Thoracic aorta (tissue), 2 donors: Measurements from ENCODE around the gene ANKFY1. TPM values are rescaled to one million over a fixed set of nuclear protein-coding genes. Genes with fewer than 3 reads are reported as not detected.
A peak's percentile ranks its signal among the peaks of the same experiment; 100 is the strongest.

ENCODE experiments used
- ATAC-seq: fragments of 150-250 bp; one replicate; pipeline ENCODE4 v1.8.0; 2017; ENCODE audit warnings: low read depth; ENCODE audit not compliant: insufficient number of reproducible peaks, low FRiP score
- DNase-seq: peaks from one replicate; pipeline ENCODE4 v3.0.0-alpha.2; 2020; ENCODE audit warnings: low spot score
- H3K27ac ChIP-seq, 2 donors: fragments of 200-600 bp; sonication (generic); 1 replicate in 1 of 2; 2 replicates in 1 of 2; pipeline ENCODE4 v1.5.1; 2016; ENCODE audit warnings: mild to moderate bottlenecking in 2 of 2, moderate library complexity in 2 of 2
- H3K27me3 ChIP-seq: fragments of 200-600 bp; sonication (generic); replicated peaks from 2 replicates; pipeline ENCODE4 v1.6.0; 2016; ENCODE audit warnings: mild to moderate bottlenecking; ENCODE audit not compliant: insufficient read depth
- H3K36me3 ChIP-seq: fragments of 200-600 bp; sonication (generic); one replicate; pipeline ENCODE4 v1.5.1; 2016
- H3K4me1 ChIP-seq, 2 donors: fragments of 200-600 bp; sonication (generic); 1 replicate in 1 of 2; 2 replicates in 1 of 2; pipeline versions ENCODE4 v1.5.1 to v1.6.0; 2016; ENCODE audit warnings: low read depth in 2 of 2, mild to moderate bottlenecking in 1 of 2; ENCODE audit not compliant: control insufficient read depth in 1 of 2
- H3K4me3 ChIP-seq: fragments of 200-600 bp; sonication (generic); 2 replicates; pipeline ENCODE4 v1.5.1; 2016; ENCODE audit warnings: mild to moderate bottlenecking
- H3K9me3 ChIP-seq: fragments of 200-600 bp; sonication (generic); 2 replicates; pipeline ENCODE4 v1.5.1; 2016
- CTCF ChIP-seq: fragments of 200-600 bp; sonication (generic); IDR thresholded peaks from one replicate; pipeline ENCODE4 v1.5.1; 2019; ENCODE audit warnings: antibody characterized with exemption
- total RNA-seq, 2 donors: library from RNA; depleted of rRNA; stranded (reverse); fragments of >200 nt; gene quantifications; one replicate each; pipeline versions ENCODE4 v1.1.0 to v1.2.3, GENCODE V29; 2016

ANKFY1 gene
- total RNA-seq, 2 donors from 2014 or later = 36.8 to 40.4 TPM

- Histone ChIP-seq H3K27ac (no peak overlapping the region), H3K9me3 (no peaks in the 10 kb centered on the region), H3K4me3 (no peak overlapping the region), H3K4me1 (no peaks in the 10 kb centered on the region), H3K27me3 (no peaks in the 10 kb centered on the region), H3K36me3 (peaks cover 13% of the 10 kb centered on the region)
- no peak for ATAC-seq
- DNase-seq = no peak
- TF ChIP-seq CTCF = no peak
Observed at GRCh38 chr17:4150096-4150495, 113.7 kb downstream of the ANKFY1 start.

GRCh38 chr17:4148611-4149308, 115.0 kb downstream of the ANKFY1 start:
- H3K27ac ChIP-seq = no peak overlapping the region
- H3K9me3 ChIP-seq = no peaks in the 10 kb centered on the region
- H3K27me3 ChIP-seq = no peaks in the 10 kb centered on the region
- H3K4me3 ChIP-seq = no peak overlapping the region
- DNase-seq = no peak
- H3K36me3 ChIP-seq = peaks cover 12% of the 10 kb centered on the region
- TF ChIP-seq CTCF = no peak
- H3K4me1 ChIP-seq = peaks cover 0 to 8% of the 10 kb centered on the region in 2 donors
- no peak for ATAC-seq

- no peak for ATAC-seq
- Histone ChIP-seq H3K4me3 (no peak overlapping the region), H3K36me3 (peaks cover 5% of the 10 kb centered on the region), H3K9me3 (no peaks in the 10 kb centered on the region), H3K27ac (no peak overlapping the region), H3K4me1 (peaks cover 0 to 8% of the 10 kb centered on the region in 2 donors), H3K27me3 (no peaks in the 10 kb centered on the region)
- DNase-seq = no peak
- no peak for TF ChIP-seq CTCF
Observed at GRCh38 chr17:4147751-4148310, 115.9 kb downstream of the ANKFY1 start.

DNA sequence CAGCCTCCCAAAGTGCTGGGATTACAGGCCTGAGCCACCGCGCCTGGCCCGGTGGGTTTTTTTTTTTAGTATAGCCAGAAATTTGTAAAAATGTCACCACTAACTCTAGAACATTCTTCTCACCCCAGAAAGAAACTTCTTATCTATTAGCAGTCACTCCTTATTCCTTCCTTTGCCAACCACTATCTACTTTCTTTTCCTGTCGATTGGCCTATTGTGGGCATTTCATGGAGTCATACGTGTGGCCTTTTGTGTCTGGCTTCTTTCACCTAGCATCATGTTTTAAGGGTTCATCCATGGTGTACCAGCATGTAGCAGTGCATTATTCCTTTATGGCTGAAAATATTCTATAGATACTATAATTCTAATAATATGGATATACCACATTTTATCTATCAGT, 117.1 kb downstream of the ANKFY1 start:
- Histone ChIP-seq H3K36me3 (peaks cover 5% of the 10 kb centered on the region), H3K9me3 (no peaks in the 10 kb centered on the region), H3K4me1 (peaks cover 4 to 13% of the 10 kb centered on the region in 2 donors), H3K27me3 (no peaks in the 10 kb centered on the region), H3K27ac (no peak overlapping the region), H3K4me3 (no peak overlapping the region)
- no peak for DNase-seq
- ATAC-seq = no peak
- no peak for TF ChIP-seq CTCF

GRCh38 chr17:4144422-4144747, 119.4 kb downstream of the ANKFY1 start:
- no peaks in the 10 kb centered on the region for H3K36me3 ChIP-seq
- DNase-seq (no peak), ATAC-seq (no peak)
- H3K27ac ChIP-seq = peak overlapping the region; percentile 91 to 98
- H3K9me3 ChIP-seq = no peaks in the 10 kb centered on the region
- H3K4me3 ChIP-seq = peak overlapping the region; percentile 98
- peaks cover 12 to 36% of the 10 kb centered on the region in 2 donors for H3K4me1 ChIP-seq
- no peak for TF ChIP-seq CTCF
- no peaks in the 10 kb centered on the region for H3K27me3 ChIP-seq
